Lower leg skin (tissue), 3 donors: Measurements from ENCODE around the gene TMEM255A.

Experiments
- CTCF ChIP-seq, 3 donors: fragments of 450-650 bp; IDR thresholded peaks; one replicate each; pipeline ENCODE4 v1.5.1; 2016; ENCODE audit warnings: antibody characterized with exemption in 3 of 3, mild to moderate bottlenecking in 3 of 3, moderate library complexity in 2 of 3
- POLR2A ChIP-seq, 2 donors: fragments of 450-650 bp; IDR thresholded peaks; one replicate each; pipeline ENCODE4 v1.6.1; 2016 to 2017; ENCODE audit warnings: antibody characterized with exemption in 2 of 2, mild to moderate bottlenecking in 1 of 2, moderate library complexity in 1 of 2

GRCh38 chrX:120332394-120332793 lies 21.1 kb upstream of the TMEM255A start:
- TF ChIP-seq CTCF (IDR thresholded peaks at IDR 0.05) (no peak), POLR2A (IDR thresholded peaks at IDR 0.05) (no peak)
